NB4 (cell line): ENCODE measurements around the gene AFF3.

ENCODE experiments used
- MYC ChIP-seq: IDR thresholded peaks from 2 replicates; pipeline ENCODE4 v1.6.1; 2011; ENCODE audit warnings: low read depth, low read length
- POLR2A ChIP-seq: IDR thresholded peaks from 2 replicates; pipeline ENCODE4 v1.6.1; 2011; ENCODE audit warnings: mild to moderate bottlenecking; ENCODE audit not compliant: insufficient read length; ENCODE audit errors: extremely low read depth
- TF ChIP-seq, protein P1 (sequence below): IDR thresholded peaks from one replicate; pipeline ENCODE4 v1.5.1; 2012; ENCODE audit warnings: low read depth, low read length

DNA sequence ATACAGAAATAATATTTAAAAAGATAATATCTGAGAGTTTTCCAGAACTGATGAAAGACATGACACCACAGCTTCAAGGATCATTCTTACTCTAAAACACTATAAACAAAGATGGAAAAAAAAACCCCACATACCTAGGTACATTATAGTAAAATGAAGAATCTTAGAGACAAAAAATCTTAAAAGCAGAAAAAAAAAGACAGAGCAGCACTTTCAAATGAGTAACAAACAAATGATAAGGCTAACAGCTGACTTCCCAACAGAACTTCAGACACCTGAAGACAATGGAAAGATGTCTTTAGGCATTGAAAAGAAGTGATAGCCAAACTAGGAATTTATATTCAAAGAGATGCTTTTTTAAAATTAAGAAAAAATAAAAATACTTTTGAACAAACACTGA, 21.2 kb upstream of the AFF3 start:
- TF ChIP-seq, protein P1, sequence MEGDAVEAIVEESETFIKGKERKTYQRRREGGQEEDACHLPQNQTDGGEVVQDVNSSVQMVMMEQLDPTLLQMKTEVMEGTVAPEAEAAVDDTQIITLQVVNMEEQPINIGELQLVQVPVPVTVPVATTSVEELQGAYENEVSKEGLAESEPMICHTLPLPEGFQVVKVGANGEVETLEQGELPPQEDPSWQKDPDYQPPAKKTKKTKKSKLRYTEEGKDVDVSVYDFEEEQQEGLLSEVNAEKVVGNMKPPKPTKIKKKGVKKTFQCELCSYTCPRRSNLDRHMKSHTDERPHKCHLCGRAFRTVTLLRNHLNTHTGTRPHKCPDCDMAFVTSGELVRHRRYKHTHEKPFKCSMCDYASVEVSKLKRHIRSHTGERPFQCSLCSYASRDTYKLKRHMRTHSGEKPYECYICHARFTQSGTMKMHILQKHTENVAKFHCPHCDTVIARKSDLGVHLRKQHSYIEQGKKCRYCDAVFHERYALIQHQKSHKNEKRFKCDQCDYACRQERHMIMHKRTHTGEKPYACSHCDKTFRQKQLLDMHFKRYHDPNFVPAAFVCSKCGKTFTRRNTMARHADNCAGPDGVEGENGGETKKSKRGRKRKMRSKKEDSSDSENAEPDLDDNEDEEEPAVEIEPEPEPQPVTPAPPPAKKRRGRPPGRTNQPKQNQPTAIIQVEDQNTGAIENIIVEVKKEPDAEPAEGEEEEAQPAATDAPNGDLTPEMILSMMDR = no peak
- TF ChIP-seq POLR2A (no peak), MYC (no peak)
